Naive B cell (primary cell): ENCODE data around the gene PAAF1. TPM values are rescaled to one million over a fixed set of nuclear protein-coding genes. Genes with fewer than 3 reads are reported as not detected.

Source experiments
- ATAC-seq, 2 donors: fragments of 150-1000 bp; cut with Tn5 transposase; 2 replicates each; pipeline ENCODE4 v1.10.0; 2021; ENCODE audit warnings: low read depth in 2 of 2, mild to moderate bottlenecking in 2 of 2, moderate library complexity in 2 of 2
- DNase-seq: peaks from one replicate; pipeline ENCODE4 v3.0.0; 2022
- H3K27ac Mint-ChIP-seq, 6 donors: one replicate each; pipeline ENCODE4 v1.8.0; 2020 to 2022; ENCODE audit warnings: mild to moderate bottlenecking in 6 of 6, mixed read lengths in 6 of 6, moderate library complexity in 5 of 6, inconsistent platforms in 2 of 6
- H3K27me3 Mint-ChIP-seq, 3 donors: one replicate each; pipeline ENCODE4 v1.8.0; 2021 to 2022; ENCODE audit warnings: mixed read lengths in 3 of 3, mild to moderate bottlenecking in 1 of 3
- H3K36me3 Mint-ChIP-seq, 2 donors: one replicate each; pipeline ENCODE4 v1.8.0; 2020 to 2022; ENCODE audit warnings: mixed read lengths in 2 of 2, inconsistent platforms in 1 of 2, mild to moderate bottlenecking in 1 of 2
- H3K4me1 Mint-ChIP-seq, 3 donors: one replicate each; pipeline ENCODE4 v1.8.0; 2020 to 2022; ENCODE audit warnings: mixed read lengths in 3 of 3, inconsistent platforms in 1 of 3, mild to moderate bottlenecking in 1 of 3, moderate library complexity in 1 of 3
- H3K4me3 Mint-ChIP-seq, 8 donors: one replicate each; pipeline ENCODE4 v1.8.0; 2020 to 2022; ENCODE audit warnings: mild to moderate bottlenecking in 8 of 8, mixed read lengths in 8 of 8, moderate library complexity in 8 of 8, inconsistent platforms in 2 of 8
- H3K9me3 Mint-ChIP-seq, 7 donors: one replicate each; pipeline ENCODE4 v1.8.0; 2020 to 2022; ENCODE audit warnings: mixed read lengths in 7 of 7, mild to moderate bottlenecking in 5 of 7, inconsistent platforms in 2 of 7, moderate library complexity in 1 of 7
- polyA plus RNA-seq, 6 donors: library from polyadenylated mRNA; unstranded; fragments of 300-500 nt; fragmentation: Illumina TruSeq; gene quantifications; one replicate each; pipeline ENCODE4 v1.2.3, GENCODE V29; 2021; ENCODE audit warnings: low read depth in 6 of 6

PAAF1 gene
- polyA plus RNA-seq, 6 donors from 2014 or later = 11.5 to 22.5 (median 16.0) TPM

- H3K4me1 Mint-ChIP-seq = peaks cover 85 to 100% (median 95%) of the 10 kb centered on the region in 3 donors
- ATAC-seq (peak; percentile 2 to 5), DNase-seq (no peak)
- no peaks in the 10 kb centered on the region for H3K27me3 Mint-ChIP-seq
- peaks cover 27 to 31% of the 10 kb centered on the region in 2 donors for H3K36me3 Mint-ChIP-seq
- peak overlapping the region; percentile 81 to 99 (median 96) for H3K27ac Mint-ChIP-seq
- H3K9me3 Mint-ChIP-seq = peaks cover 0 to 5% (median 0%) of the 10 kb centered on the region in 7 donors
- H3K4me3 Mint-ChIP-seq = peak overlapping the region; percentile 2 to 80 (median 56)
Observed at GRCh38 chr11:73972620-73973449, 96.0 kb downstream of the PAAF1 start.

GRCh38 chr11:73974604-73975478 is 98.0 kb downstream of the PAAF1 start:
- ATAC-seq (peak in 1 of 2 donors; percentile 0), DNase-seq (no peak)
- peaks cover 78 to 96% (median 86%) of the 10 kb centered on the region in 3 donors for H3K4me1 Mint-ChIP-seq
- no peaks in the 10 kb centered on the region for H3K27me3 Mint-ChIP-seq
- H3K4me3 Mint-ChIP-seq = peak overlapping the region; percentile 43 to 87 (median 66)
- peaks cover 0 to 5% (median 0%) of the 10 kb centered on the region in 7 donors for H3K9me3 Mint-ChIP-seq
- peak overlapping the region; percentile 23 to 99 (median 94) for H3K27ac Mint-ChIP-seq
- H3K36me3 Mint-ChIP-seq = peaks cover 30 to 38% of the 10 kb centered on the region in 2 donors

- no peaks in the 10 kb centered on the region for H3K27me3 Mint-ChIP-seq
- ATAC-seq (no peak), DNase-seq (no peak)
- H3K9me3 Mint-ChIP-seq = peaks cover 0 to 5% (median 0%) of the 10 kb centered on the region in 7 donors
- peaks cover 36 to 40% of the 10 kb centered on the region in 2 donors for H3K36me3 Mint-ChIP-seq
- H3K4me1 Mint-ChIP-seq = peaks cover 78 to 96% (median 86%) of the 10 kb centered on the region in 3 donors
- H3K4me3 Mint-ChIP-seq = peak overlapping the region in 7 of 8 donors; percentile 42 to 89 (median 65)
- H3K27ac Mint-ChIP-seq = peak overlapping the region; percentile 19 to 99 (median 75)
Observed at GRCh38 chr11:73975479-73975757, 98.6 kb downstream of the PAAF1 start.

GRCh38 chr11:73976451-73977151 is 99.8 kb downstream of the PAAF1 start:
- peaks cover 48 to 51% of the 10 kb centered on the region in 2 donors for H3K36me3 Mint-ChIP-seq
- DNase-seq = no peak
- no peak for ATAC-seq
- H3K4me3 Mint-ChIP-seq = peak overlapping the region in 7 of 8 donors; percentile 12 to 65 (median 60)
- no peaks in the 10 kb centered on the region for H3K27me3 Mint-ChIP-seq
- peaks cover 80 to 96% (median 84%) of the 10 kb centered on the region in 3 donors for H3K4me1 Mint-ChIP-seq
- H3K9me3 Mint-ChIP-seq = peaks cover 0 to 5% (median 0%) of the 10 kb centered on the region in 7 donors
- H3K27ac Mint-ChIP-seq = peak overlapping the region; percentile 67 to 99 (median 94)

GRCh38 chr11:73977856-73978519 is 101.2 kb downstream of the PAAF1 start:
- DNase-seq = no peak
- peaks cover 0 to 5% (median 0%) of the 10 kb centered on the region in 7 donors for H3K9me3 Mint-ChIP-seq
- peaks cover 75 to 83% (median 82%) of the 10 kb centered on the region in 3 donors for H3K4me1 Mint-ChIP-seq
- no peak for ATAC-seq
- H3K27me3 Mint-ChIP-seq = no peaks in the 10 kb centered on the region
- H3K4me3 Mint-ChIP-seq = peak overlapping the region; percentile 16 to 100 (median 90)
- H3K27ac Mint-ChIP-seq = peak overlapping the region; percentile 74 to 100 (median 98)
- H3K36me3 Mint-ChIP-seq = peaks cover 52 to 64% of the 10 kb centered on the region in 2 donors

- ATAC-seq = no peak
Observed at GRCh38 chr11:73978576-73979086, 101.8 kb downstream of the PAAF1 start.

GRCh38 chr11:73980001-73980961 is 103.5 kb downstream of the PAAF1 start:
- Mint-ChIP-seq H3K9me3 (peaks cover 0 to 2% (median 0%) of the 10 kb centered on the region in 7 donors), H3K36me3 (peaks cover 37 to 56% of the 10 kb centered on the region in 2 donors), H3K4me3 (peak overlapping the region; percentile 91 to 100 (median 98)), H3K4me1 (peaks cover 67 to 74% (median 71%) of the 10 kb centered on the region in 3 donors), H3K27me3 (no peaks in the 10 kb centered on the region), H3K27ac (peak overlapping the region; percentile 98 to 100 (median 100))
- ATAC-seq (peak; percentile 66 to 67), DNase-seq (peak; percentile 97)

More at GRCh38 chr11:73978576-73979086, 101.8 kb downstream of the PAAF1 start:
- peaks cover 76 to 82% (median 80%) of the 10 kb centered on the region in 3 donors for H3K4me1 Mint-ChIP-seq
- H3K27ac Mint-ChIP-seq = peak overlapping the region; percentile 95 to 100 (median 98)
- peaks cover 52 to 67% of the 10 kb centered on the region in 2 donors for H3K36me3 Mint-ChIP-seq
- H3K4me3 Mint-ChIP-seq = peak overlapping the region; percentile 83 to 100 (median 97)
- no peaks in the 10 kb centered on the region for H3K27me3 Mint-ChIP-seq
- H3K9me3 Mint-ChIP-seq = peaks cover 0 to 5% (median 0%) of the 10 kb centered on the region in 7 donors
- no peak for DNase-seq

Other genes starting within 250 kb of the PAAF1 start
- gene PLEKHB1, start 230.4 kb upstream of the PAAF1 start, polyA plus RNA-seq = 10 to 100 TPM in 2 of 6 donors, 1 to 10 TPM in 4; 3.8 to 15.6 (median 8.5) TPM
- 10 to 100 TPM; 73.5 to 94.5 (median 84.2) TPM for gene RAB6A, start 115.9 kb upstream of the PAAF1 start, polyA plus RNA-seq
- 10 to 100 TPM; 54.8 to 91.9 (median 60.3) TPM for gene MRPL48, start 89.1 kb upstream of the PAAF1 start, polyA plus RNA-seq
- gene COA4, start 153 bp upstream of the PAAF1 start, polyA plus RNA-seq = 10 to 100 TPM; 41.6 to 83.9 (median 65.2) TPM
- gene DNAJB13, start 74.0 kb downstream of the PAAF1 start, polyA plus RNA-seq = under 1 TPM in 4 of 6 donors, not detected in 2; 0.32 to 0.72 (median 0.37) TPM
- gene UCP2, start 105.8 kb downstream of the PAAF1 start, polyA plus RNA-seq = 1,000 to 10,000 TPM; 1,601 to 2,628 (median 2,020) TPM
- under 1 TPM in 3 of 6 donors, not detected in 3; 0.09 to 0.31 (median 0.11) TPM for gene UCP3, start 132.1 kb downstream of the PAAF1 start, polyA plus RNA-seq